ENCODE data around the gene CAVIN1.

GRCh38 chr17:42414704-42415409 lies 8.2 kb downstream of the CAVIN1 start:
- TF ChIP-seq CTCF (IDR thresholded peaks at IDR 0.05), result no peak
- TF ChIP-seq POLR2A (IDR thresholded peaks at IDR 0.05; ENCODE audit: low read depth), result no peak
